GM12864 (cell line): ENCODE measurements around the gene BTBD9.

Experiments used
- DNase-seq: peaks from one replicate; pipeline ENCODE4 v3.0.0-alpha.2; 2011; ENCODE audit warnings: low read depth
- H3K4me3 ChIP-seq: 2 replicates; pipeline ENCODE4 v1.5.1; 2011; ENCODE audit warnings: mild to moderate bottlenecking, low read depth, low read length, control low read depth
- CTCF ChIP-seq: IDR thresholded peaks from 2 replicates; pipeline ENCODE4 v1.5.1; 2011; ENCODE audit warnings: low read depth, mild to moderate bottlenecking, moderate library complexity, low read length, control low read depth, inconsistent platforms; ENCODE audit errors: missing control alignments

Gene BTBD9

GRCh38 chr6:38599966-38600550 is 39.7 kb downstream of the BTBD9 start:
- no peak for DNase-seq
- no peak for TF ChIP-seq CTCF
- H3K4me3 ChIP-seq, result no peak overlapping the region

- DNase-seq, result no peak
- no peak overlapping the region for H3K4me3 ChIP-seq
- no peak for TF ChIP-seq CTCF
Observed at GRCh38 chr6:38599261-38599660, 40.5 kb downstream of the BTBD9 start.

GRCh38 chr6:38593998-38594665 is 45.6 kb downstream of the BTBD9 start:
- no peak for TF ChIP-seq CTCF
- DNase-seq, result no peak

GRCh38 chr6:38593409-38593808 is 46.3 kb downstream of the BTBD9 start:
- no peak for DNase-seq
- no peak overlapping the region for H3K4me3 ChIP-seq
- TF ChIP-seq CTCF, result no peak

More at GRCh38 chr6:38593998-38594665, 45.6 kb downstream of the BTBD9 start:
- H3K4me3 ChIP-seq, result no peak overlapping the region

GRCh38 chr6:38591439-38591838 is 48.3 kb downstream of the BTBD9 start:
- H3K4me3 ChIP-seq, result no peak overlapping the region
- no peak for TF ChIP-seq CTCF
- no peak for DNase-seq

GRCh38 chr6:38589367-38589720 is 50.4 kb downstream of the BTBD9 start:
- DNase-seq, result no peak
- H3K4me3 ChIP-seq, result no peak overlapping the region
- no peak for TF ChIP-seq CTCF
